HFFc6 (cell line): ENCODE data around the gene COL23A1. TPM values are rescaled to one million over a fixed set of nuclear protein-coding genes. Genes with fewer than 3 reads are reported as not detected.

ENCODE experiments used
- DNase-seq: peaks from one replicate; pipeline ENCODE4 v3.0.0-alpha.2; 2018
- H3K27ac Mint-ChIP-seq: 2 replicates; pipeline ENCODE4 v1.8.0; 2020; ENCODE audit warnings: mild to moderate bottlenecking, mixed read lengths
- H3K27me3 Mint-ChIP-seq: 2 replicates; pipeline ENCODE4 v1.8.0; 2021; ENCODE audit warnings: mild to moderate bottlenecking, moderate library complexity, mixed read lengths; ENCODE audit not compliant: insufficient read depth
- H3K36me3 Mint-ChIP-seq: 2 replicates; pipeline ENCODE4 v1.8.0; 2021; ENCODE audit warnings: low read depth, mixed read lengths
- H3K4me1 Mint-ChIP-seq: 2 replicates; pipeline ENCODE4 v1.8.0; 2020; ENCODE audit warnings: low read depth, mixed read lengths
- H3K4me3 Mint-ChIP-seq: 2 replicates; pipeline ENCODE4 v1.8.0; 2020; ENCODE audit warnings: mild to moderate bottlenecking, moderate library complexity, mixed read lengths
- H3K9me3 Mint-ChIP-seq: 2 replicates; pipeline ENCODE4 v1.8.0; 2020; ENCODE audit warnings: mild to moderate bottlenecking, mixed read lengths
- total RNA-seq, 6 experiments: library from RNA; stranded (reverse); fragmentation: NEBNext Ultra II Directional; extraction: Animal tissue kit (Norgen Biotek cat#: 25700); gene quantifications; 2 replicates in 1 of 6; 3 replicates in 5 of 6; pipeline ENCODE4 v1.2.3, GENCODE V29; 2021
- TF ChIP-seq, protein P1 (sequence below): fragments of 200-600 bp; sonication (generic); IDR thresholded peaks from 2 replicates; pipeline ENCODE4 v1.5.0; 2021; ENCODE audit warnings: antibody characterized with exemption, mild to moderate bottlenecking

The COL23A1 gene
- total RNA-seq, 6 experiments from 2014 or later = not detected

DNA sequence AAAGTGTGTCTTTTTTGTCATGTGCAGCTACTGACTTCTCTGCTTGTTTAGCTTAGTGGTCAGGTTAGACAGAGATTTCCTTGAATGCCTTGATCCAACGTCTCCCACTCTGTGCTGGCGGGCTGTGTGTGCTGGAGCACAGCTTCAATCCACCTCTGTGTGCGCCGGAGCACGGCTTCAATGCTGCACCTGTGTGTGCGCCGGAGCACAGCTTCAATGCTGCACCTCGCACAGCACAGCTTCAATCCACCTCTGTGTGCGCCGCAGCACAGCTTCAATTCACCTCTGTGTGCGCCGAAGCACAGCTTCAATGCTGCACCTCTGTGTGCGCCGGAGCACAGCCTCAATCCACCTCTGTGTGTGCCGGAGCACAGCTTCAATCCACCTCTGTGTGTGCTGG is 288.6 kb downstream of the COL23A1 start:
- TF ChIP-seq, protein P1, sequence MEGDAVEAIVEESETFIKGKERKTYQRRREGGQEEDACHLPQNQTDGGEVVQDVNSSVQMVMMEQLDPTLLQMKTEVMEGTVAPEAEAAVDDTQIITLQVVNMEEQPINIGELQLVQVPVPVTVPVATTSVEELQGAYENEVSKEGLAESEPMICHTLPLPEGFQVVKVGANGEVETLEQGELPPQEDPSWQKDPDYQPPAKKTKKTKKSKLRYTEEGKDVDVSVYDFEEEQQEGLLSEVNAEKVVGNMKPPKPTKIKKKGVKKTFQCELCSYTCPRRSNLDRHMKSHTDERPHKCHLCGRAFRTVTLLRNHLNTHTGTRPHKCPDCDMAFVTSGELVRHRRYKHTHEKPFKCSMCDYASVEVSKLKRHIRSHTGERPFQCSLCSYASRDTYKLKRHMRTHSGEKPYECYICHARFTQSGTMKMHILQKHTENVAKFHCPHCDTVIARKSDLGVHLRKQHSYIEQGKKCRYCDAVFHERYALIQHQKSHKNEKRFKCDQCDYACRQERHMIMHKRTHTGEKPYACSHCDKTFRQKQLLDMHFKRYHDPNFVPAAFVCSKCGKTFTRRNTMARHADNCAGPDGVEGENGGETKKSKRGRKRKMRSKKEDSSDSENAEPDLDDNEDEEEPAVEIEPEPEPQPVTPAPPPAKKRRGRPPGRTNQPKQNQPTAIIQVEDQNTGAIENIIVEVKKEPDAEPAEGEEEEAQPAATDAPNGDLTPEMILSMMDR = no peak
- Mint-ChIP-seq H3K27me3 (peaks cover 5% of the 10 kb centered on the region), H3K27ac (no peak overlapping the region), H3K9me3 (peaks cover 50% of the 10 kb centered on the region), H3K36me3 (peaks cover 9% of the 10 kb centered on the region), H3K4me1 (no peaks in the 10 kb centered on the region), H3K4me3 (no peak overlapping the region)
- DNase-seq = no peak

- H3K9me3 Mint-ChIP-seq = peaks cover 25% of the 10 kb centered on the region
- H3K4me3 Mint-ChIP-seq = no peak overlapping the region
- peaks cover 7% of the 10 kb centered on the region for H3K36me3 Mint-ChIP-seq
- peaks cover 5% of the 10 kb centered on the region for H3K27me3 Mint-ChIP-seq
- no peak for DNase-seq
- H3K27ac Mint-ChIP-seq = no peak overlapping the region
- no peaks in the 10 kb centered on the region for H3K4me1 Mint-ChIP-seq
- TF ChIP-seq, protein P1 = no peak
Measured at GRCh38 chr5:178298283-178298807, 291.8 kb downstream of the COL23A1 start.

DNA sequence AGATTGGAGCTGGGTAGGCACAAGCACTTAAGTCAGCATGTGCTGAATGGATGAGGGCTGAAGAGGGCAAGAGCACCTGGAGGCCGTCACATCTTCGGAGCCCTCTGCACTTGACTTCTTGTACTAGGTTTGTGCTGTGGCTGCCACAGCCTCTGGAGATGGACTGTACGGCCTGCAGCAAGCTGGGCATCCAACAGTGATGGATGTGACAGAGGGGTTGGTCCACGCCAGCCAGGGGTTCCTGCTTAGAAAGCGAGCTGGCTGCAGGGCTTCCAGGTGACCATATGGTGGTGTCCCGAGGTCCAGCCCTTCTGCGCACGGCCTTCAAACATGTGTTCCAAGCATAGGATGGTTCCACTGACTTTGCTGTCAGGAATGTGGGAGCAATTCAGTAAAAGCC is 292.4 kb downstream of the COL23A1 start:
- Mint-ChIP-seq H3K4me1 (no peaks in the 10 kb centered on the region), H3K27ac (no peak overlapping the region), H3K9me3 (peaks cover 22% of the 10 kb centered on the region), H3K27me3 (peaks cover 9% of the 10 kb centered on the region), H3K36me3 (peaks cover 5% of the 10 kb centered on the region), H3K4me3 (no peak overlapping the region)
- DNase-seq = no peak
- TF ChIP-seq, protein P1 = no peak

DNA sequence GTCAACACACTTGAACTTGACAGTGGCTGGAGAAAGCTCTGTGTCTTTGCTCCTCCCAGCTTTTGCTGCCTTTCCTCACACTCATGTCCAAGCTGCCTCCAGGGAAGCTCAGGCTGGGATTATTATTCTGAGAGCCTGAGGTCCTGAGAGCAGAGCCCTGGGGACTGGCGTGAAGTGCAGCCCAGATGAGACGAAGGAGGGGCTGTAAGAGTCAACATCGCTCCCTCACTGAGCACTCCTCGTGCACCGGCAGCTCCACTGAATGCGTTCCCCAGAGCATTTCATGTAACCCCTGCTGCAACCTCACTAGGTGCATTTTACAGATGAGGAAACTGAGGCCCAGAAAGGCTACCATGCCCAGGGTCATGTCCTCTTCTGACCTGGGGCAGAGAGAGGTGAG is 294.1 kb downstream of the COL23A1 start:
- Mint-ChIP-seq H3K27me3 (peaks cover 13% of the 10 kb centered on the region), H3K27ac (no peak overlapping the region), H3K9me3 (peaks cover 19% of the 10 kb centered on the region), H3K4me3 (no peak overlapping the region), H3K36me3 (peaks cover 4% of the 10 kb centered on the region), H3K4me1 (no peaks in the 10 kb centered on the region)
- TF ChIP-seq, protein P1 = no peak
- DNase-seq = no peak

DNA sequence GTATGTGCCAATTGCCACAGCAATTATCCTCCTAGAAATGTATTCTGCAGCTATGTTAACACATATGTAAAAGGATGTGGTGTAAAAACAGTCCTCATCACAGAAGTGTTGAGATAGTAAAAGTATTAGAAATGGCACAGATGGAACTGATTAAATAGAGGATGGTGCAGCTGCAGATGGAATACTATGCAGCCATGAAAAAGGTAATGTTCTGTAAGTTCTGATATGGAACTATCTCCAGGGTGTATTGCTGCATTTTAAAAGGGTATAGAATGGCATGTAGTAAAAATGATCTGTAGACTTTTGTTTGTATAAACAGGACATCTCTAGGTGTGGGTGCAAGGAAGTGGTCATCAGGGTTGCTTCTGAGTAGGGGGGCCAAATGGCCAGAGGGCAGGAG is 294.6 kb downstream of the COL23A1 start:
- Mint-ChIP-seq H3K4me1 (no peaks in the 10 kb centered on the region), H3K4me3 (no peak overlapping the region), H3K27ac (no peak overlapping the region), H3K9me3 (peaks cover 16% of the 10 kb centered on the region; the same call in 1 of the 2 replicates), H3K36me3 (no peaks in the 10 kb centered on the region; the same call in 1 of the 2 replicates), H3K27me3 (peaks cover 16% of the 10 kb centered on the region)
- DNase-seq = no peak
- TF ChIP-seq, protein P1 = no peak
